Muscle layer of colon (tissue), 2 donors: ENCODE measurements around the gene DST.

ENCODE experiments used
- H3K27ac ChIP-seq: one replicate; pipeline ENCODE4 v1.7.0; 2013; ENCODE audit warnings: low read depth, mild to moderate bottlenecking, low read length, moderate library complexity
- H3K27me3 ChIP-seq, 2 donors: one replicate each; pipeline ENCODE4 v1.7.0; 2013; ENCODE audit warnings: low read length in 2 of 2, mild to moderate bottlenecking in 2 of 2; ENCODE audit not compliant: insufficient read depth in 2 of 2, control insufficient read depth in 1 of 2
- H3K36me3 ChIP-seq: one replicate; pipeline ENCODE4 v1.7.0; 2013; ENCODE audit warnings: mild to moderate bottlenecking, low read length; ENCODE audit not compliant: insufficient read depth
- H3K4me1 ChIP-seq: one replicate; pipeline ENCODE4 v1.7.0; 2013; ENCODE audit warnings: mild to moderate bottlenecking, low read length; ENCODE audit not compliant: insufficient read depth
- H3K4me3 ChIP-seq, 2 donors: one replicate each; pipeline ENCODE4 v1.7.0; 2013; ENCODE audit warnings: low read length in 2 of 2, low read depth in 1 of 2, mild to moderate bottlenecking in 1 of 2, moderate library complexity in 1 of 2
- H3K9ac ChIP-seq: one replicate; pipeline ENCODE4 v1.7.0; 2013; ENCODE audit warnings: low read length
- H3K9me3 ChIP-seq: one replicate; pipeline ENCODE4 v1.7.0; 2013; ENCODE audit warnings: mild to moderate bottlenecking, low read length
- donor health status: abdominal sarcoma.
- donor health status: Adenocarcinoma of cecum.

Gene DST

GRCh38 chr6:56647172-56647762 is 4.6 kb upstream of the DST start:
- no peaks in the 10 kb centered on the region for H3K9me3 ChIP-seq
- H3K4me3 ChIP-seq: no peak overlapping the region
- no peak overlapping the region for H3K9ac ChIP-seq
- H3K36me3 ChIP-seq: peaks cover 20% of the 10 kb centered on the region
- H3K4me1 ChIP-seq: peaks cover 32% of the 10 kb centered on the region
- H3K27me3 ChIP-seq: no peaks in the 10 kb centered on the region
- no peak overlapping the region for H3K27ac ChIP-seq

GRCh38 chr6:56644366-56644765 is 1.7 kb upstream of the DST start:
- Histone ChIP-seq H3K27me3 (no peaks in the 10 kb centered on the region), H3K36me3 (peaks cover 19% of the 10 kb centered on the region), H3K4me3 (no peak overlapping the region), H3K9me3 (no peaks in the 10 kb centered on the region), H3K4me1 (peaks cover 24% of the 10 kb centered on the region), H3K27ac (no peak overlapping the region), H3K9ac (no peak overlapping the region)

GRCh38 chr6:56643379-56644089 is 845 bp upstream of the DST start:
- Histone ChIP-seq H3K4me1 (peaks cover 16% of the 10 kb centered on the region), H3K9me3 (no peaks in the 10 kb centered on the region), H3K36me3 (peaks cover 26% of the 10 kb centered on the region), H3K27me3 (no peaks in the 10 kb centered on the region), H3K9ac (no peak overlapping the region), H3K4me3 (no peak overlapping the region), H3K27ac (no peak overlapping the region)

GRCh38 chr6:56640374-56640773 is 2.3 kb downstream of the DST start:
- Histone ChIP-seq H3K9ac (no peak overlapping the region), H3K27me3 (no peaks in the 10 kb centered on the region), H3K36me3 (peaks cover 26% of the 10 kb centered on the region), H3K9me3 (no peaks in the 10 kb centered on the region), H3K27ac (no peak overlapping the region), H3K4me1 (peaks cover 16% of the 10 kb centered on the region), H3K4me3 (no peak overlapping the region)

- no peak overlapping the region for H3K9ac ChIP-seq
- peaks cover 36% of the 10 kb centered on the region for H3K36me3 ChIP-seq
- H3K4me3 ChIP-seq: no peak overlapping the region
- H3K4me1 ChIP-seq: peaks cover 13% of the 10 kb centered on the region
- H3K27me3 ChIP-seq: no peaks in the 10 kb centered on the region
- H3K9me3 ChIP-seq: no peaks in the 10 kb centered on the region
- H3K27ac ChIP-seq: no peak overlapping the region
Measured at GRCh38 chr6:56638760-56639159, 3.9 kb downstream of the DST start.

- no peak overlapping the region for H3K27ac ChIP-seq
- H3K36me3 ChIP-seq: peaks cover 41% of the 10 kb centered on the region
- H3K27me3 ChIP-seq: no peaks in the 10 kb centered on the region
- H3K9me3 ChIP-seq: no peaks in the 10 kb centered on the region
- H3K4me1 ChIP-seq: peaks cover 2% of the 10 kb centered on the region
- H3K9ac ChIP-seq: no peak overlapping the region
- no peak overlapping the region for H3K4me3 ChIP-seq
Measured at GRCh38 chr6:56637640-56638039, 5.0 kb downstream of the DST start.

GRCh38 chr6:56628105-56628504 is 14.6 kb downstream of the DST start:
- Histone ChIP-seq H3K36me3 (peaks cover 70% of the 10 kb centered on the region), H3K27me3 (no peaks in the 10 kb centered on the region), H3K9me3 (no peaks in the 10 kb centered on the region), H3K4me3 (no peak overlapping the region), H3K27ac (no peak overlapping the region), H3K9ac (no peak overlapping the region), H3K4me1 (no peaks in the 10 kb centered on the region)

GRCh38 chr6:56625356-56625755 is 17.3 kb downstream of the DST start:
- H3K9me3 ChIP-seq: no peaks in the 10 kb centered on the region
- H3K36me3 ChIP-seq: peaks cover 70% of the 10 kb centered on the region
- H3K27me3 ChIP-seq: no peaks in the 10 kb centered on the region
- H3K4me3 ChIP-seq: no peak overlapping the region
- H3K27ac ChIP-seq: no peak overlapping the region
- H3K9ac ChIP-seq: no peak overlapping the region
- no peaks in the 10 kb centered on the region for H3K4me1 ChIP-seq

- no peak overlapping the region for H3K9ac ChIP-seq
- H3K27ac ChIP-seq: no peak overlapping the region
- H3K4me1 ChIP-seq: no peaks in the 10 kb centered on the region
- no peak overlapping the region for H3K4me3 ChIP-seq
- no peaks in the 10 kb centered on the region for H3K9me3 ChIP-seq
- H3K36me3 ChIP-seq: peaks cover 70% of the 10 kb centered on the region
- H3K27me3 ChIP-seq: no peaks in the 10 kb centered on the region
Measured at GRCh38 chr6:56624728-56625069, 18.0 kb downstream of the DST start.

GRCh38 chr6:56624046-56624727 is 18.5 kb downstream of the DST start:
- no peak overlapping the region for H3K27ac ChIP-seq
- peaks cover 71% of the 10 kb centered on the region for H3K36me3 ChIP-seq
- no peaks in the 10 kb centered on the region for H3K27me3 ChIP-seq
- no peak overlapping the region for H3K4me3 ChIP-seq
- H3K9ac ChIP-seq: no peak overlapping the region
- H3K4me1 ChIP-seq: no peaks in the 10 kb centered on the region
- no peaks in the 10 kb centered on the region for H3K9me3 ChIP-seq

GRCh38 chr6:56620229-56620868 is 22.3 kb downstream of the DST start:
- no peaks in the 10 kb centered on the region for H3K9me3 ChIP-seq
- H3K27ac ChIP-seq: no peak overlapping the region
- no peaks in the 10 kb centered on the region for H3K4me1 ChIP-seq
- H3K36me3 ChIP-seq: peaks cover 74% of the 10 kb centered on the region
- no peak overlapping the region for H3K9ac ChIP-seq
- no peak overlapping the region for H3K4me3 ChIP-seq
- no peaks in the 10 kb centered on the region for H3K27me3 ChIP-seq
